Ishikawa (cell line): Measurements from ENCODE around the gene PAH.

ENCODE experiments used
- CEBPB ChIP-seq: IDR thresholded peaks from 2 replicates; pipeline ENCODE4 v1.6.1; 2012
- CREB1 ChIP-seq: IDR thresholded peaks from 2 replicates; pipeline ENCODE4 v1.6.1; 2012; ENCODE audit warnings: low read depth
- EGR1 ChIP-seq: IDR thresholded peaks from 2 replicates; pipeline ENCODE4 v1.6.1; 2012
- EP300 ChIP-seq: IDR thresholded peaks from 2 replicates; pipeline ENCODE4 v1.6.1; 2012; ENCODE audit warnings: borderline replicate concordance
- FOXM1 ChIP-seq: IDR thresholded peaks from 2 replicates; pipeline ENCODE4 v1.6.1; 2012; ENCODE audit warnings: low read depth, borderline replicate concordance
- NFIC ChIP-seq: IDR thresholded peaks from 2 replicates; pipeline ENCODE4 v1.6.1; 2012
- RAD21 ChIP-seq: IDR thresholded peaks from 2 replicates; pipeline ENCODE4 v1.6.1; 2012; ENCODE audit warnings: low read depth
- TAF1 ChIP-seq: IDR thresholded peaks from 2 replicates; pipeline ENCODE4 v1.6.1; 2012; ENCODE audit warnings: low read depth, mild to moderate bottlenecking
- TCF12 ChIP-seq: IDR thresholded peaks from 2 replicates; pipeline ENCODE4 v1.6.1; 2012; ENCODE audit warnings: low read depth
- TEAD4 ChIP-seq: IDR thresholded peaks from 2 replicates; pipeline ENCODE4 v1.6.1; 2012
- YY1 ChIP-seq: IDR thresholded peaks from 2 replicates; pipeline ENCODE4 v1.6.1; 2012; ENCODE audit warnings: low read depth
- ZBTB7A ChIP-seq: IDR thresholded peaks from 2 replicates; pipeline ENCODE4 v1.6.1; 2012; ENCODE audit warnings: low read depth
- TF ChIP-seq, protein P1 (sequence below): IDR thresholded peaks from 2 replicates; pipeline ENCODE4 v1.6.1; 2012; ENCODE audit warnings: low read depth, mild to moderate bottlenecking
- TF ChIP-seq, protein P2 (sequence below): IDR thresholded peaks from 2 replicates; pipeline ENCODE4 v1.6.1; 2012
- TF ChIP-seq, protein P3 (sequence below): IDR thresholded peaks from 2 replicates; pipeline ENCODE4 v1.6.1; 2012

Gene PAH

DNA sequence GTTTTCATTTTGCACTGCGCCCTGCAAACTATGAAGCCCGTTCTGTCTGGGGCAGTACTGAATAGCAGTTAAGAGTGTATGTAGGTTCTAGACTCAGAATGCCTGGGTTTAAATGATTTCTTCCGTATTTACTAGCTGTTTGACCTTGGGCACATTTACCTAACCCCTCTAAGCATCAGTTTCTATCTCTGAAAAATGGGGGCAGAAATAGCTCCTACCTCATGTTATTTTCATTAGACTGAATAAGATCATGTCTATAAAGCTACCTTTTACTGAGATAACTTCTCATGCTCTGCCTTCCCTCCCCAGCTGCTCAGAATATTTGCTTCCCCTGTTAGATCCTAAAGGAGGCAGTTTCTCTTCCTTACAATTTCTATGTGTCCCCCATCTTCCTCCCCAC lies 5.7 kb downstream of the PAH start:
- no peak for TF ChIP-seq EP300
- no peak for TF ChIP-seq ZBTB7A
- TF ChIP-seq FOXM1, result no peak
- no peak for TF ChIP-seq TEAD4
- TF ChIP-seq CREB1, result no peak
- TF ChIP-seq CEBPB, result no peak
- TF ChIP-seq YY1, result no peak
- TF ChIP-seq, protein P1, sequence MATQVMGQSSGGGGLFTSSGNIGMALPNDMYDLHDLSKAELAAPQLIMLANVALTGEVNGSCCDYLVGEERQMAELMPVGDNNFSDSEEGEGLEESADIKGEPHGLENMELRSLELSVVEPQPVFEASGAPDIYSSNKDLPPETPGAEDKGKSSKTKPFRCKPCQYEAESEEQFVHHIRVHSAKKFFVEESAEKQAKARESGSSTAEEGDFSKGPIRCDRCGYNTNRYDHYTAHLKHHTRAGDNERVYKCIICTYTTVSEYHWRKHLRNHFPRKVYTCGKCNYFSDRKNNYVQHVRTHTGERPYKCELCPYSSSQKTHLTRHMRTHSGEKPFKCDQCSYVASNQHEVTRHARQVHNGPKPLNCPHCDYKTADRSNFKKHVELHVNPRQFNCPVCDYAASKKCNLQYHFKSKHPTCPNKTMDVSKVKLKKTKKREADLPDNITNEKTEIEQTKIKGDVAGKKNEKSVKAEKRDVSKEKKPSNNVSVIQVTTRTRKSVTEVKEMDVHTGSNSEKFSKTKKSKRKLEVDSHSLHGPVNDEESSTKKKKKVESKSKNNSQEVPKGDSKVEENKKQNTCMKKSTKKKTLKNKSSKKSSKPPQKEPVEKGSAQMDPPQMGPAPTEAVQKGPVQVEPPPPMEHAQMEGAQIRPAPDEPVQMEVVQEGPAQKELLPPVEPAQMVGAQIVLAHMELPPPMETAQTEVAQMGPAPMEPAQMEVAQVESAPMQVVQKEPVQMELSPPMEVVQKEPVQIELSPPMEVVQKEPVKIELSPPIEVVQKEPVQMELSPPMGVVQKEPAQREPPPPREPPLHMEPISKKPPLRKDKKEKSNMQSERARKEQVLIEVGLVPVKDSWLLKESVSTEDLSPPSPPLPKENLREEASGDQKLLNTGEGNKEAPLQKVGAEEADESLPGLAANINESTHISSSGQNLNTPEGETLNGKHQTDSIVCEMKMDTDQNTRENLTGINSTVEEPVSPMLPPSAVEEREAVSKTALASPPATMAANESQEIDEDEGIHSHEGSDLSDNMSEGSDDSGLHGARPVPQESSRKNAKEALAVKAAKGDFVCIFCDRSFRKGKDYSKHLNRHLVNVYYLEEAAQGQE, result no peak

DNA sequence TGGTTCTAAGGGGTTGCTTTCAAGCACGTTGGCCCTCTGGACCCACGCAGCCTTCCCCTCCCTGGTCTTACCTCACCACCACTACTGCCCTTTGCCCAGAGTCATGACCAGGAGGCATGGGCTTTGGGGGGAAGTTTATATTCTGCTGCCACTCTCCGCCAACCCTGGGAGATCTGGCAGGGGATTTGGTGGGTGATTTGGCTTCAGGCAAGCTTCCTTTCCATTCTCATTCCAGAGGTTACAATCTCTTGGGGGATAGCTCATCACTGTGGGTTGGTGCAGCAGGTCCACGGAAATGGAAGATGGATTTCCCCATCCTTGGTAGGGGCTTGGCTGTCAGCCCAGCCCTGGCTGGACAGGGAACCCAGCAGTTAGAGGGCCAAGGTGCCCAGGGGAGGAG lies 6.3 kb downstream of the PAH start:
- TF ChIP-seq TAF1, result no peak
- no peak for TF ChIP-seq CEBPB
- TF ChIP-seq EP300, result no peak
- TF ChIP-seq FOXM1, result no peak
- TF ChIP-seq EGR1, result no peak
- no peak for TF ChIP-seq RAD21
- no peak for TF ChIP-seq CREB1
- TF ChIP-seq, protein P2, sequence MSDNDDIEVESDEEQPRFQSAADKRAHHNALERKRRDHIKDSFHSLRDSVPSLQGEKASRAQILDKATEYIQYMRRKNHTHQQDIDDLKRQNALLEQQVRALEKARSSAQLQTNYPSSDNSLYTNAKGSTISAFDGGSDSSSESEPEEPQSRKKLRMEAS, result no peak

DNA sequence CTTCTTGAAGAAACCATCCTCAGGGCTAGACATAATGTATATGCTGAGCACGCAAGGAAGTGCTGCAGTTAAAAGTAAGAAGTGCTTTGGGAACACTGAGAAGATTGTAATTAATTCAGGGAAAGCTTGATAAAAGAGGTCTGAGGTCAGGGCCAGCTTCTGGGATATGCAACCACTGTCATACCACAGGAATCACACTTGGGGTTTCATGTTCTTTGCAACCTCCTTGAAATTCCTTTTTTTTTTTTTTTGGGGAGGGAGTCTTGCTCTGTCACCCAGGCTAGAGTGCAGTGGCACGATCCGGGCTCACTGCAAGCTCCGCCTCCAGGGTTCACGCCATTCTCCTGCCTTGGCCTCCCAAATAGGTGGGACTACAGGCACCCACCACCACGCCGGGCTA lies 6.9 kb downstream of the PAH start:
- TF ChIP-seq, protein P1, result no peak
- TF ChIP-seq YY1 (no peak), ZBTB7A (no peak)

DNA sequence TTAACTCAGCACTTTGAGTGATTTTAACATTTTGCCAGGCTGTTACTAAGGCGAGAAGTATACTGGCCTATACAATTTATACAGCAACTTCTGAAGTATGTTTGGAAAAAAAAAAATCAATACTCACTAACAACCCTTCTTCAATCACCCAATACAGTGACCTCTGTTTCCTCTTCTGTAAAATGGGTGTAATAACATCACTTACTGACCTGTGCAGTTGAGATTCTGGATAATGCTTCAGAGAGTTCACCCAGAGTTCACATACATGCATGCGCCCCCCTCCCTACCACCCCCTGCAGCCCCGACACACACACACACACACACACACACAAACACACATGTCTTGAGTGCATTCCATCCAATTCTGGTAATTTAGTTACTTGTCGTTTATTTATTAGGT lies 9.1 kb downstream of the PAH start:
- TF ChIP-seq CREB1, result no peak
- no peak for TF ChIP-seq NFIC
- TF ChIP-seq EGR1, result no peak
- TF ChIP-seq, protein P2, result no peak
- TF ChIP-seq, protein P1, result no peak
- no peak for TF ChIP-seq FOXM1
- no peak for TF ChIP-seq ZBTB7A
- no peak for TF ChIP-seq TAF1

DNA sequence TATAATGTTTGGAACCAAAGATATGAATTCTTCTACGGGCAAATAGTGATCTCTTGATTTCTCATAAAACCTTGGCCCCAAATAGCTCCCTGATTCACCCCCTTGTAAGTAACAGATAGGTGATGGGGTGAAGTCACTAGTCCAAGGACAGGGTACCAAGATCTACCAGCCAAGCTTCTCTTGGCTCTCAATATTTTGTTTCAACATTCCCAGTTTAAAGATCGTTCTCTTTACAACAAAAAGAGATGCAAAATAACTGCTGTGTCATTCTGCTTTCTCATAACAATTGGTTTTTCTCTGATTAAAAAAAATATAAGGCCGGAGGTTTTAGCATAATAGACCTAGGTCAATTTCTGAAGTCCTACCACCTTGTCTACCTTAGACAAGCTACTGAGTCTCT lies 11.8 kb downstream of the PAH start:
- TF ChIP-seq TAF1 (no peak), CREB1 (no peak), EP300 (no peak), ZBTB7A (no peak), FOXM1 (no peak), YY1 (no peak), CEBPB (no peak), NFIC (no peak), TEAD4 (no peak), TCF12 (no peak), EGR1 (no peak), RAD21 (no peak)
- TF ChIP-seq, protein P1, result no peak
- TF ChIP-seq, protein P3, sequence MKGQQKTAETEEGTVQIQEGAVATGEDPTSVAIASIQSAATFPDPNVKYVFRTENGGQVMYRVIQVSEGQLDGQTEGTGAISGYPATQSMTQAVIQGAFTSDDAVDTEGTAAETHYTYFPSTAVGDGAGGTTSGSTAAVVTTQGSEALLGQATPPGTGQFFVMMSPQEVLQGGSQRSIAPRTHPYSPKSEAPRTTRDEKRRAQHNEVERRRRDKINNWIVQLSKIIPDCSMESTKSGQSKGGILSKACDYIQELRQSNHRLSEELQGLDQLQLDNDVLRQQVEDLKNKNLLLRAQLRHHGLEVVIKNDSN, result no peak
- TF ChIP-seq, protein P2, result no peak
